Kidney epithelial cell (primary cell): ENCODE measurements around the gene PRIMPOL. TPM values are rescaled to one million over a fixed set of nuclear protein-coding genes. Genes with fewer than 3 reads are reported as not detected.

ENCODE experiments used
- DNase-seq: peaks from one replicate; pipeline ENCODE4 v3.0.0-alpha.2; 2010; ENCODE audit warnings: low read depth
- H3K27me3 ChIP-seq: 2 replicates; pipeline ENCODE4 v1.6.0; 2011; ENCODE audit warnings: low read length; ENCODE audit not compliant: control insufficient read depth, insufficient read depth
- H3K36me3 ChIP-seq: 2 replicates; pipeline ENCODE4 v1.5.1; 2011; ENCODE audit warnings: low read length; ENCODE audit not compliant: control insufficient read depth, insufficient read depth
- H3K4me3 ChIP-seq: 2 replicates; pipeline ENCODE4 v1.5.1; 2011; ENCODE audit warnings: low read depth, mild to moderate bottlenecking, control low read depth, low read length
- CTCF ChIP-seq: IDR thresholded peaks from 2 replicates; pipeline ENCODE4 v1.5.1; 2011; ENCODE audit warnings: mild to moderate bottlenecking, moderate library complexity, low read length, control low read depth, inconsistent platforms; ENCODE audit not compliant: insufficient read depth, poor library complexity, severe bottlenecking
- total RNA-seq: library from RNA; depleted of rRNA; stranded (reverse); fragments of >200 nt; gene quantifications from 2 replicates; pipeline ENCODE4 v1.2.3, GENCODE V29; 2015

Gene PRIMPOL
- total RNA-seq, 1 donor from 2014 or later: 12.3 TPM

DNA sequence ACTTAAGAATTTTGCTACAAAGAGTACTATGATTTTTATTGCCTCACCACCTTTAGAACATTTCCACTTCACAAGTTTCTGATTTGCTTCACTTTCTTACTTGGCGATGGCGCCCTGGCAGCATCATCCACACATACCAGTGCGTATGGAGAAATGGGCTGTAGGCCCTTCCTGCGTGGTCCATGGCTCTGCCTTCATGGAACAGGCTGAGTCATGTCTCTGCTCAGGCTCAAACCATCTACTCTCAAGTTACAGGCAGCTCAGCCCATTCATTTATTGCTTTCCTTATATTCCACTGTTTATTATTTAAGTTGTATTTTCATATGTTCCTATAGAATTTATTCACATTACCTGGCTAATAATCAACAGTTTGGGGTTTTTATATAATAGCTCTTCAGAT, 21.4 kb upstream of the PRIMPOL start:
- Histone ChIP-seq H3K27me3 (no peaks in the 10 kb centered on the region), H3K4me3 (no peak overlapping the region), H3K36me3 (peaks cover 1% of the 10 kb centered on the region)
- no peak for DNase-seq
- TF ChIP-seq CTCF: no peak

GRCh38 chr4:184632842-184633241, 16.7 kb upstream of the PRIMPOL start:
- no peak for TF ChIP-seq CTCF
- Histone ChIP-seq H3K27me3 (no peaks in the 10 kb centered on the region), H3K4me3 (no peak overlapping the region), H3K36me3 (peaks cover 1% of the 10 kb centered on the region)
- no peak for DNase-seq

- Histone ChIP-seq H3K4me3 (no peak overlapping the region), H3K27me3 (no peaks in the 10 kb centered on the region), H3K36me3 (peaks cover 1% of the 10 kb centered on the region)
- no peak for TF ChIP-seq CTCF
- no peak for DNase-seq
Measured at GRCh38 chr4:184635381-184635780, 14.2 kb upstream of the PRIMPOL start.

DNA sequence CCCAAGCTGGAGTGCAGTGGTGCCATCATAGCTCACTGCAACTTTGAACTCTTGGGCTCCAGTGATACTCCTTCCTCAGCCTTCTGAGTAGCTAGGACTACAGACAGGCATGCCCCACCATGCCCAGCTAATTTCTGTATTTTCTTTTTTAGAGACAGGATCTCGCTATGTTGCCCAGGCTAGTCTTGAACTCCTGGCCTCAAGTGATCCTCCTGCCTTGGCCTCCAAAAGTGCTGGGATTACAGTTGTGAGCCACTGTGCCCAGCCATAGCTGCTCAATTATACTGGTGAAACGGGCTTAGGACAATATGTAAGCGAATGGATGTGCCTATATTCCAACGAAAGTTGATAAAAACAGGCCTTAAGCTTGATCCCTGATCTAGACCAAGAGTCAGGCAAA, 13.4 kb upstream of the PRIMPOL start:
- Histone ChIP-seq H3K36me3 (no peaks in the 10 kb centered on the region), H3K27me3 (no peaks in the 10 kb centered on the region), H3K4me3 (no peak overlapping the region)
- no peak for DNase-seq
- TF ChIP-seq CTCF: no peak

DNA sequence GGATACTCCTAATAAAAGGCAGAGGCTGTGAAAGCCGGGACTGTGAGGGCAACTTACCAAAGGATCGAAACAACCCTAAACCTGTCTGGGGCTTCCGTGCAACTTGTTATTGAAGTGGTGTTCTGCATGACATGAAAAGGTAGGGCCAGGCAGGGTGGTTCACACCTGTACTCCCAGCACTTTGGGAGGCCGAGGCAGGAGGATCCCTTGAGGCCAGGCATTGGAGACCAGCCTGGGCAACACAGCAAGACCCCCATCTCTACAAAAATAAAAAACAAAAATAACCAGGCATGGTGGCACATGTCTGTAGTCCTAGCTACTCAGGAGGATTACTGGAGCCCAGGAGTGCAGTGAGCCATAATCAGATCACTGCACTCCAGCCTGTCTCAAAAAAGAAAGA, 12.6 kb upstream of the PRIMPOL start:
- DNase-seq: no peak
- no peaks in the 10 kb centered on the region for H3K36me3 ChIP-seq
- no peak overlapping the region for H3K4me3 ChIP-seq
- no peak for TF ChIP-seq CTCF
- no peaks in the 10 kb centered on the region for H3K27me3 ChIP-seq

- Histone ChIP-seq H3K27me3 (no peaks in the 10 kb centered on the region), H3K4me3 (no peak overlapping the region), H3K36me3 (no peaks in the 10 kb centered on the region)
- no peak for DNase-seq
- TF ChIP-seq CTCF: no peak
Measured at GRCh38 chr4:184641022-184641421, 8.5 kb upstream of the PRIMPOL start.
